ENCODE results near the gene GANC.
"Not testable (repeated sequence)": the region's sequence is repeated elsewhere in the genome, so short reads cannot be mapped to it uniquely, and the experiment has no call there.

The GANC gene

DNA sequence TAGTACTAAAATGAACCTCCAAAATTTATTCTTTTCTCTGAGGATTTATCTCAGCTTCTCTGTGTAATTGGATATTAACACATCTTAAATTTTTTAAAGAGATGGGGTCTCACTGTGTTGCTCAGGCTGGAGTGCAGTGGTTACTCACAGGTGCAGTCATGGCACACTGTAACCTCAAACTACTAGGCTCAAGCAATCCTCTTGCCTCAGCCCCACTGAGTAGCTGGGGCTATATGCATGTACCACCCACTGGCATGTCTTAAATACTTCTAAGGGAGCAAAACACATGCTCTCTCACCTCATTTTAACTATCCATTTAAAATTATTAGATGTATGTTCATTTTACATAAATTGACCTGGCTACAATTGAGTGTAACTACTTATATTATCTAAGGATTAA lies 11.6 kb downstream of the GANC start:
- DNase-seq (ENCODE audit: low spot score) = no peak

DNA sequence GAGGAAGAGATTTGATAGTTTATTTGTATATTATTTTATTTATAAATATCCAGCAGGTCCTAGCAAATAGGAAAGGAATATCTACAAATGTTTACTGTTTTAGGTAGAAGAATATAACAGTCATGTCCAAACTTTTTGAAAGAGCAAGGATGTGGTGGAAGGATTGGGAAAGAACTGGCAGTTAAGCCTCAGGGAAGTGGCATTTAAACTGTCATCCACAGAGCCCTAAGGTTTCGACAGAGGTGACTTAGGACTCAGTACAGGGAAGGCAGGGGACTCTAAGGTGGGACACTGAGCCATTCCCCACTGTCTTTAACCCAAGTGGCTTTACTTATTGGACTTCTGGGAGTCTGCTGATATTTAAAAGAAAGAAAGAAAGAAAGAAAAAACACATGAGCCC lies 12.0 kb downstream of the GANC start:
- DNase-seq (ENCODE audit: low spot score) = no peak

DNA sequence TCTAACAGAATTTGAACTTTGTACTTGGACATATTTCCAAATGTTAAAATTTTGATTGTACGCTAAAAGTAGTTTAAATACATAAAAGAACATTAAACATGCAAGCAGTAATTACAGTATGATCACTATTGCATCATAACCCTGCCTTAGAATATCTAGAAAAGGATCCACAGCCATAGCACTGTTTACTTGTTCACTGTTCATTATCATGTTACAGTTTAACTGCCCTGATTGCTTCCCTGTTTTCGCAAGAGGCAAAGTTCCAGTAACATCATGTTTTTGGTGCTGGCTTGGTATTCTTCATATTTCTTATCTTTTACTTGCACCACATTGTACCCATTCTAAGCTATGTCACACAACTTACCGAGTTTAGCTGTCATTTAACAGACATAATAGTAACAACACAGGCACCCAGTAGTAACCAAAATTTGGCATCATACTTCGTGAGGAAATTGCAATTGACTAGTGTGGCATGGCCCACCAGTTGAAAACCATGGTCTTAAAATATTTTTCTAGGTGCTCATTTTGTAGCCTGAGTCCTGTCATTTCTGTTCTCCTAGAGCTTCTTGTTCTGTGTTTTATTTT lies 13.5 kb downstream of the GANC start:
- DNase-seq (ENCODE audit: low spot score) = no peak

DNA sequence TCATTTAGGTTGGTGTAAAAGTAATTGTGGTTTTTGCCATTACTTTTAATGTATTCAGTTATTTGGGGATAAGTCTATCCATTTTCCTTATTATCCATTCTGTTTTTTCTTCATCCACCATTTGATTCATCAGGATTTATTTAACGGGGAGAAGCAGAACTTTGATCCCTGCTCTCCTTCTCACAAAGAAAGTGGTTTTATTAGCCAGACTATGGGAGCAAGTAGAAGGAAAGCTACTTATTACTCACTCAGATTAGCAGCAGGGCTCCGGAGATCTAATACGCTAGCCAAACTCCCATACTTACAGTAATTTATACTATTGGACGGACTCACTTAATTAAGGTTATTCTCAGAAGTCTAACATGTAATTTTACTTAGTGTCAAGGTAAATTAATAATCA lies 14.9 kb downstream of the GANC start:
- no peak for DNase-seq (ENCODE audit: low spot score)

DNA sequence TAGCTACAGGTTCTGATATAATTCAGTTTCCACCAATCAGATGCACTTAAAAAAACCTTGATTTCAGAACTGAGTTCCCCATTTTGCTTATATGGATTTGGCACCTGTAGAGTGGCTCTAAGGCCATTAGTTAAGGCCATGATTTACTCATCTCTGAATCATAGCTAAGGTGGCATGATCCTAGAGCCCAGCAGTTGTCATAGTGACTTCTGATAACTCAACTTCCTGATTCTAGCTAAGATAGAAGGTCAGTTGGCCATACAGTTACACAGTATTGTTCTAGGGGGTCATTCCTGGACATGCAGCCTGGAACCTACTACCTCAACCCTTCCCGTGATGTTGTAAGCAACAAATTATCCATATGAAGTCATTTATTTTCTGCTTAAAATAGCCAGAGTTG lies 16.2 kb downstream of the GANC start:
- no peak for DNase-seq (ENCODE audit: low spot score)

DNA sequence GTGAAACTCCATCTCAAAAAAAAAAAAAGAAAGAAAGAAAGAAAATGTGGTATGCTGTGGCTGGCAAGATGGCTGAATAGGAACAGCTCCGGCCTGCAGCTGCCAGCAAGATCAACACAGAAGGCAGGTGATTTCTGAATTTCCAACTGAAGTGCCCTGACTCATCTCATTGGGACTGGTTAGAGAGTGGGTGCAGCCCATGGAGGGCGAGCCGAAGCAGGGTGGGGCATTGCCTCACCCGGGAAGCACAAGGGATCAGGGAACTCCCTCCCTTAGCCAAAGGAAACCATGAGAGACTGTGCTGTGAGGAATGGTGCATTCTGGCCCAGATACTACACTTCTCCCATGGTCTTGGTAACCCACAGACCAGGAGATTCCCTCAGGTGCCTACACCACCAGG lies 28.0 kb downstream of the GANC start:
- DNase-seq (ENCODE audit: low spot score) = not testable (repeated sequence)

DNA sequence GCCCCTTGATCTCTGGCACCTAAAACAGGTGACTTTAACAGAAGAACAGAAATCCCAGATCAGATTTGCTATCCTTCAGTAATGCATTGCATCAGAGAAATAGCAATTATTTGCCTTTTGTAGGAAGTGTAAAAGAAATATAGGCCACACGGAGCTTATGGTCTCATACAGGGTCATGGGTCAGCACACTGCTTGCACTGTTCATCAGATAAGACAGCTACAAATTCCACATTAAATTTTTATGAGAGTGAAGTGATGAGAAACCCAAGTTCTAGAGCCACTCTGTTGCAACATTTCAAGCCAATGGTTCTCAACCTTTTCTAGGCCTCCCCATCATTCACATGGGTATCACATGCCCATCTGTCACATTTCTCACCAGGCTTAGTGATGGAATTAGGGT lies 33.7 kb downstream of the GANC start:
- no peak for DNase-seq (ENCODE audit: low spot score)

DNA sequence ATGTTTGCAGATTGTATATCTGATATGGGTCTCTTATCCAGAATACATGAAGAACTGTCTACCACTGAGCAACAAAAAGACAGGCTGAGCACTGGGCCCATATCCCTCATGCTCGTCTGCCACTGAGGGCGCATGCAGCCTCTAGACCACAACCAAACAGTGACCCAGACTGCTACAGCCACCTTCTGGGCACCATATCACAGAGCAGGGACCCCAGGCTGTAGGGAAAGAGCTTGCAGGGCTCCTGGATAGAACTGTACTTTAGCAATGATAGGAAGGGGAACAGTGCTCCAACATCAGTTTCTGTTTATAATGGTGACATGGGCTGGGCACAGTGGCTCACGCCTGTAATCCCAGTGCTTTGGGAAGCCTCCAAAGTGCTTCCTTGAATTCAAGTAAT lies 40.5 kb downstream of the GANC start:
- DNase-seq (ENCODE audit: low spot score) = no peak

DNA sequence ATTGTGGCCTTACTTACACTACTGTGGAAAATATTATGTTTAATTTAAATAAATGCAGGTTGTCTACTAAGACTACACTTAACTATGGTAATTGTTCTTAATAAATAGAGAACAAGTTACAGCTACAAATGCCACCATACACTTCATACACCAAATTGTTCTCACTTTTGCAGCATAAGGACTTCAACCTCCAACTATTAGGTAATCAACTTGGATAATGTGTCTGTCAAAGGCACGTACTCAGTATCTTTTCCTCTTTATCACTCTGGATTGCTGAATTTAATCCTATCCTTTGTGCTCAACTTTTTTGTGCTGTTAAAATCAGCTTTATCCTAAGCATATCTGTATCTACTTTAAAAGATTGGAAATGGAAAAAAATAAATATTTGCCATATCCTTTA lies 41.8 kb downstream of the GANC start:
- no peak for DNase-seq (ENCODE audit: low spot score)

DNA sequence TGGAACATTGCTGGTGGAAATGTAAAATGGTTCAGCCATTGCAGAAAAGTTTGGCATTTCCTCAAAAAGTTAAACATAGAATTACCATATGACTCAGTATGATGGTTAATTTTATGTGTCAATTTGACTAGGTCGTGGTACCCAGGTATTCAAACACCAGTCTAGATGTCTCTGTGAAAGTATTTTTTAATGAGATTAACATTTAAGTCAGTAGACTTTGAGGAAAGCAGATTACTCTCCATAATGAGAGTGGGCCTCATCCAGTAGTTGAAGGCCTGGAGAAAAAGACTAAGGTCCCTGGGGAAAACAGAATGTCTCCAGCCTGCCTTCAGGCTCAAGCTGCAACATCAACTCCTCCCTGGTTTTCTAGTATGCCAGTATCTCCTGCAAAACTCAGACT lies 42.5 kb downstream of the GANC start:
- no peak for DNase-seq (ENCODE audit: low spot score)

DNA sequence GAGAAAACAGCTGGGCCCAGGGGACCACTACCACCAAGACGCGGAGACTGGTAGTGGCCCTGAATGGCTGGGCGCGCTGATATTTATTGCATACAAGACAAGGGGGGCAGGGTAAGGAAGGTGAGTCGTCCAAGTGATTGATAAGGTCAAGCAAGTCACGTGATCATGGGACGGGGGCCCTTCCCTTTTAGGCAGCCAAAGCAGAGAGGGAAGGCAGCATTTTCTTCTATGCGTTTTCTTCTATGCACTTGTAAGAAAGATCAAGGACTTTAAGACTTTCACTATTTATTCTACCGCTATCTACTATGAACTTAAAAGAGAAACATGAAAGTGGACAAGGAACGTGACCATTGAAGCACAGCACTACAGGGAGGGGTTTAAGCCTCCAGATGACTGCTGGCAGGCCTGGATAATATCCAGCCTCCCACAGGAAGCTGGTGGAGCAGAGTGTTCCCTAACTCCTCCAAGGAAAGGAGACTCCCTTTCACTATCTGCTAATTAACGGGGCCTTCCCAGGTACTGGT lies 43.3 kb downstream of the GANC start:
- not testable (repeated sequence) for DNase-seq (ENCODE audit: low spot score)

DNA sequence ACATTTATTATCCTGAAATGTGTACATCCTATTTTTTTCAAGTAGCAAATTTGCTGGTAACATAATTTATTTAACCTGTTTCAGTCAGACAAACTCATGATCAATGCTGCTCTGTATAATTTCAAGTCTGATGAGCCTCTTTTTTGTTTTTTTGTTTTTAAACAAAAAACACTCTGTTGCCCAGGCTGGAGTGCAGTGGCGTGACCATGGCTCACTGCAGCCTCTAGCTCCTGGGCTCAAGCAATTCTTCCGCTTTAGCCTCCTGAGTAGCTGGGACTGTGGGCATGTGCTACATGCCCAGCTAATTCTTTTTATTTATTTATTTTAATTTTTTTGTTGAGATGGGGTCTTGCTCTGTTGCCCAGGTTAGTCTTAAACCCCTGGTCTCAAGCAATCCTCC lies 46.2 kb downstream of the GANC start:
- DNase-seq (ENCODE audit: low spot score) = no peak

DNA sequence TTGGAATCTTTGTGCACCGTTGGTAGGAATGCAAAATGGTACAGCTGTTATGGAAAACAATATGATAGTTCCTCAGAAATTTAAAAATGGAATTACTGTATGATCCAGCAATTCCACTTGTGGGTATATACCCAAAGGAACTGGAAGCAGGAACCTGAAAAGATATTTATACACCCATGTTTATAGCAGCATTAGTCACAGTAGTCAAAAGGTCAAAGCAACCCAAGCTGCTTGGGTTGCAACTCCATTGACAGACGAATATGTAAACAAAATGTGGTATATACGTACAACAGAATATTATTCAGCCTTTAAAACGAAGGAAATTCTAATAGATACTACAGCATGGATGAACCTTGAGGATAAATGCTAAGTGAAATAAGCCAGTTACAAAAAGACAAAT lies 51.3 kb downstream of the GANC start:
- no peak for DNase-seq (ENCODE audit: low spot score)

DNA sequence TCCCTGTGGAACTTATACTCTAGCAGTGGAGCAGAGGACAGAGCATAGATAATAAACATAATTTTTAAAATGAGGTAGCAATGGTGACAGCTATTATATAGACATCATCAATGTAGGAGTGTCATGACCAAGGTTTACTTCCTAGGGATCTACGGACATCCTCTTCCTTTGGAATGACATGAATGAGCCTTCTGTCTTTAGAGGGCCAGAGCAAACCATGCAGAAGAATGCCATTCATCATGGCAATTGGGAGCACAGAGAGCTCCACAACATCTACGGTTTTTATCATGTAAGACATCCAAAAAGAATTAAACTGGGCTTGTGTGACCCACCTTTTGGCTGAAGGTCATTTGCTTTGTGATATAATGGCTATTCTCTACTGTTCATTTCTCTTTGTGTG lies 56.2 kb downstream of the GANC start:
- DNase-seq (ENCODE audit: low spot score) = no peak

DNA sequence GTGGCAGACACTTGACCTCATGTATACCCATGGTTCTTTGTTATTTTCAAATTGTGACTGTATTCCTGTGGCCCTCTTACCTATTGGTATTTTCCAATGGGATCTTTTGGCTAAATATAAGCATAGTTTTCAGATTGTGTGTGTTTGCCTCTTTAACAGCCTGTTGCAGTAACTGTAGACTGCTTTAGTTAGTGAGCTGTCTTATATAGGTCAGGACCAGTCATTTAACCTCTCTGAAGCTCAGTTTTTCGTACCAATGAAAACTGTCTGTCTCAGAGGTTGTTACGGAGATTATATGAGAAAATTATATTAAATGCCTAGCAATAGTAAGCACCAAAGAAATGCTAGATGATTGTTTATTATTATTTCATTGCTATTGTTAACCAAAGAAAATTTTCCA lies 57.0 kb downstream of the GANC start:
- DNase-seq (ENCODE audit: low spot score) = no peak

DNA sequence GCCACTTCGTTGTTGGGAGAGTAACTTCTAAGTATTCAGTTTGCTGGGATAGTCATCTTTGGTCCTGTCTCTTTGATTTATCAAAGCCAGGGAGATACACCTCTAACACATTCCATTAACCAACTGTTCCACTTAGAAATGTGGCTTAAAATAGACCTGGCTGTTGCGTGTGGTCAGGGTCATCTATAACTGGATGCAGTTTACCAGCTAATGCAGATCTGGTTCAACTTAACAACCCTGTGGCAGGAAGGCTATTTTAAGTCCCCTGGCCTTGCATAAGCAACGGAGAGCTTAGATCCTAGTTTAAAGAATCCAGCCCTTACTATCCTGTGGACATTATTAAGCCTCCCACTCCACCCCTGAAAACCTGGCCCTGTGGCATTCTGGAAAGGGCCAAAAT lies 58.2 kb downstream of the GANC start:
- no peak for DNase-seq (ENCODE audit: low spot score)

DNA sequence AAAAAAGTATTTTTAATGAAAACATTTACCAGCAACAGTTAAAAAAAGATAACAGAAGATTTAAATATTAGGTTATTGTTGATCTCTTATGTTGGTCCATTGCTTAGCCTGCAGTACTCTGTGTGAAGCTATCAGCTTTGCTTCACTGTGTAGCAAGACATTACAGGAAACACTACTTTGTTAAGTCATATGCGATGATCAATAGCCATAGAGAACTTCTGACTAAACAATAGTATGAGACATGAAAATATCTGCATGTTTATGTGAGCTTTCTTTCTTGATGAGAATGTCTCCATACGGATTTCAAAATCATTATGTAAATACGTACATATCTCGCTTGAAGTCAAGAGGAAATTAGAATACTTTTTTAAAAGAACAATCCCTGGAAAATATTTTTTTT lies 59.3 kb downstream of the GANC start:
- no peak for DNase-seq (ENCODE audit: low spot score)

DNA sequence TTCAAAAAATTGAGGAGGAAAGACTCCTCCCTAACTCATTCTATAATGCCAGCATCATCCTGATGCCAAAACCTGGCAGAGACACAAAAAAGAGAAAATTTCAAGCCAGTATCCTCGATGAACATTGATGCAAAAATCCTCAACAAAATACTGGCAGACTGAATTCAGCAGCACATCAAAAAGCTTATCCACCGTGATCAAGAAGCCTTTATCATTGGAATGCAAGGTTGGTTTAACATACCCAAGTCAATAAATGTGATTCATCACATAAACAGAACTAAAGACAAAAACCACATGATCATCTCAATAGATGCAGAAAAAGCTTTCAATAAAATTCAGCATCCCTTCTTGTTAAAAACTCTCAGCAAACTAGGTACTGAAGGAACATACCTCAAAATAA lies 62.1 kb downstream of the GANC start:
- DNase-seq (ENCODE audit: low spot score) = no peak

DNA sequence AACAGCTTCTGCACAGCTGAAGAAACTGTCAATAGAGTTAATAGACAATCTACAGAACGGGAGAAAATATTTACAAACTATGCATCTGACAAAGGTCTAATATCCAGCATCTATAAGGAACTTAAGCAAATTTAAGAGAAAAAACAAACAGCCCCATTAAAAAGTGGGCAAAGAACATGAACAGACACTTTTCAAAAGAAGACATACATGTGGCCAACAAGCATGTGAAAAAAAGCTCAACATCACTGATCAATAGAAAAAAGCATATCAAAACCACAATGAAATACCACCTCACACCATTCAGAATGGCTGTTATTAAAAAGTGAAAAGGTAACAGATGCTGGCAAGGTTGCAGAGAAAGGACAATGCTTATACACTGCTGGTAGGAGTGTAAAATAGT lies 63.6 kb downstream of the GANC start:
- not testable (repeated sequence) for DNase-seq (ENCODE audit: low spot score)

DNA sequence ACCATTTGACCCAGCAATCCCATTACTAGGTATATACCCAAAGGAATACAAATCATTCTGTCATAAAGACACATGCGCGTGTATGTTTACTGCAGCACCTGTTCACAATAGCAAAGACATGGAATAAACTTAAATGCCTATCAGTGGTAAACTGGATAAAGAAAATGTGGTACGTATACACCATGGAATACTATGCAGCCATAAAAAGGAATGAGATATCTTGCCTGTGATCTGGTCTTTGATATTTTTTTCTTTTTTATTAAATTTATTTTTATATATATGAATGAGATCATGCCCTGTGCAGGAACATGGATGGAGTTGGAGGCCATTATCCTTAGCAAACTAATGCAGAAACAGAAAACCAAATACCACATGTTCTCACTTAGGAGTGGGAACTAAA lies 64.1 kb downstream of the GANC start:
- not testable (repeated sequence) for DNase-seq (ENCODE audit: low spot score)

DNA sequence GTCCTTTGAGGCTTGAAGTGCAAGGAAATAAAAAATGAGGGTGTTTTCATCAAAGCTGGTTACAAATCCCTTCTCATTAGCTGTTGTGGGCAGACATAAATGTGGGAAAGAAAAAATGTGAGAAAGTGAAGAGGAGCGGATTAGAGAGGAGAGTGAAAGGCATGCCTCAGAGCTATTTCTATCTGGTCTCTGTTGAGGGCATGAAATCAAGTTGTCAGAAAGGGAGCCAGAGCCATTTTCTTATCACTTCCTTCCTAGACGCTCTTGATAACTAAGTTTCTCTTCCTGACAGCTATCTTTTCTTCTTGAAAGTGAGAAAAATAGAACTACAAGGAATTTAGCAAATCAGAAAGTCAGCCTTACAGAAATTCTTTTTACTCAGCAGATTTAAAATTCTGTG lies 65.5 kb downstream of the GANC start:
- DNase-seq (ENCODE audit: low spot score) = no peak

DNA sequence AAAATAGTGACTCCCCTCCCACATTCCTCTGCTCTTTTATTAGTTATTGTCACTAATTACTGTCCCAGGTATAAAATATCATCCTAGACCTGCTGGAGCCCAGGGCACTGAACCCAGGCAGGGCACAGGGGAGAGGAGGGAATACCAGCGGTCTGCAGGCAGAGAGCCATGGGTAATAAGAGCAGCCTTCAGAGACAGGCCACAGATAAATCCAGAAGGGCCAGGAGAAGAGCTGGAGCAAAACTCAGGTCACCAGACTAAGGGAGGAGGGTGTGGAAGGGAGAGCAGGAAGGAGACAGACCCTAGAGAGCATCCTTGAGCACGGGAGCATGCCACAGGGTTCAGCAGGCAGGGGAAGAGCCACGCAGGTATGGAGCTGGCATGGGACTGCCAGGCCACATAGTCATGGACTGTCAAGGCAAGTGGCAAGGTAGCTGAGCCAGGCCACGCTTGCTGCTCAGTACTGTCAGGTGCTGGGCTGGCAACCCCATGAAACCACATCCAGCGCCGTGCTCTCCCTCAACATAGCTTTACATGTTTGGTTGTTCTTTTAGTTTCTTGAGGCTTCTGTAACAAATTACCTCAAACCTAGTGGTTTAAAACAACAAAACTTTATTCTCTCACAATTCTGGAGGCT lies 70.7 kb downstream of the GANC start:
- DNase-seq (ENCODE audit: low spot score) = no peak

DNA sequence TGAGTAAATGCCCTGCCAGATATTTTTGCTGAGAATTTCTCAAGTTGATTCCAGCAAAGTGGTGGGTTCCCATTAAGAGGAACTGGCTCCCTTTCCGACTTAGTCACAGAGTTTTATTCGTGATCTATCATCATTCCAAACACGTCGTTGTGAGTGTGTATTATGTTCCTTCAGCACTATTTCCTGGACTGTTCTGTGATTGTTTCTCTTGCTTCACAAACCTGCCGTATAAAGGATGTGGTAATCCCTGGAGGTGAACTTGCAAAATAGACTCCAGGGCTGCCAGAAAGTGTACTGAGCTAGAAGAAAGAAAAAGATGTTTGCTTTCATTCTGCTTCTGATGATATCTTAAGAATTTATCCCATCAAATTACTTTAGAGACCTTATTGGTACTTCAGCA lies 71.8 kb downstream of the GANC start:
- no peak for DNase-seq (ENCODE audit: low spot score)

DNA sequence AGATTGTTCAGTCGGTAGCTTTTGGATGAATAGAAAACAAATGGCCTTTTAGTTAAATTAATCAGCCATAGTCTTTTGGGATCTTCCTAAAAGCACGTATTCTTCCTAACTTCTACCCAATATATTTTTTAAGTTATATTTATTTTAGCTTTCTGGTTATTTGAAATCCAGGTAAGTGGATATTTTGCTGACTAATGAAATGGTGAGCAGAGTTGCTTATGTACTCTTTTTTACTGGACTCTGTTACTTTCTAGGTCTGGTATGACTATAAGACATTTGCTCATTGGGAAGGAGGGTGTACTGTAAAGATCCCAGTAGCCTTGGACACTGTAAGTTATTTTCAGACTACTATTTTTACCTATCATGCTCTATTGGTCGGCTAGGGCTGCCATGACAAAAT lies 72.5 kb downstream of the GANC start:
- no peak for DNase-seq (ENCODE audit: low spot score)

Data from ecto neural progenitor cell (in vitro differentiated cells).